Measurements from ENCODE around the gene RIIAD1.

Gene RIIAD1

DNA sequence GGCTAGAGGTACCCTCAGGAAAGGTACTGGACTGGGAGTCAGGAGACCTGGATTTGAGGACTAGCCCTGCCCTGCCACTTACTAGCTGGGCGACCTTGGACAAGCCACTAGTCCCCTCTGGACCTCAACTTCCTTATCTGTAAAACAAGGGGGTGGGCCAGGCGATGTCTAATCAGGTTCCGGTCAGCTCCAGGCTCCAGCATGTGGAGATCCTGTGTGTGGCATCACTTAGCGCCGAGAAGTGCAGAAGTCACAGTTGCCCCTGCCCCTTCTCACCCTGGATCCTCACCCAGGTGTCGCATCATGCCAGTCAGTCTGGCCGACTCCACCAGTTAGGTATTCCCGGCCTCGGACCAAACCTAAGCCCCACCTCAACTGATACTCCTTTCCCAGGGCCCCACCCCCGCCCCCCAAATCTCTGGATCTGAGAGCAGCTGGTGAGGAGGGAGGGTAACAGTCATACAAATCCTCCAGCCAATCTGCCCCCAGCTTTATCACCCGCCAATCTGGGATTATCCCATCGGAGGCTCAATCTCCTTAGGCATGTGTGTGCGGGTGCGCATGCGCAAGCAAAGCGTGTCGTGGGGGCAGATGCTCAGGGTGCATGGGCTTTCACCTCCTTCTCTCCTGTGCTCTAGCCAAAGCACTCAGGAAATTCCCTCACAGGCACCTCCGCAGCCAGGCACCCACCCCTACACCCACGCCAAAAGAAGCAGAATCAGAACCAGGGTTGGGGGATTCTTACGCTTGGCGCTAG, 10.1 kb upstream of the RIIAD1 start:
- DNase-seq = peak; percentile 100

DNA sequence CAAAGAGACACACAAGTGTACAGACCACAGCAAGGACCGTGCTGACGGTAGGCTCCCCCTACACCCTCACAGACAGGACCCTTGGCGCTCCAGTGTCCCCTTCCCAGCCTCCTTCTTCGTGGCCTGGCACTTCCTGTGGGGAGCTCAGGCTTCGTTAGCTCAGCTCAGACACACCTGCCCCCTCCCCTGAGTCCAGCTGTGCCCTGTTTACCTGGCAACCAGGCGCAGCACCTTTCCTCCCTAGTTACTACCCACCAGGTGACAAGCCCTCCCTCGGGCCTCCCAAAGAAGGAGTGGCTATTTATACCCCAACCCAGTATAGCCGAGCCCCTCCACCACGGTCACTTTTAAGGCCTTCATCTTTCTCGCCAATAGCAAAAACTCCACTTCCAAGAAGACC, 9.4 kb upstream of the RIIAD1 start:
- DNase-seq = peak; percentile 73

DNA sequence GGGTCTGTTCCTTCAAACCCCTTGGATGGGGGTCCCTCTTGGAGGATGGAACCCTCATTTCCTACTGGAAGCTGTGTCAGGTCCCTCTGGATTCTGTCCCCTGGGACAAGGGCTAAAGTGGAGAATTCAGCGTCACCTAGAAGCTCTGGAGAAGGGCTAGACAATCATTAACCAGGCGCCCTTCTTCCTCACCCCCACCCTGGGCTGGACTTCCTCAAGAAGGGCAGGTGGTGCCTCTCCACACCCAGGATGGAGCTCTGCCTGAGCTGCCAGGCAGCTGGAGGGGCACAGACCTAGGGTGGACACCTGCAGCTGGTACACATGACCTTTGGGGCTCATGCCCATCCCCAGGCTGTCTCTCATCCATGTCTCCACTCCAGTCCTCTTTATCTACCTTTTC, 8.3 kb upstream of the RIIAD1 start:
- no peak for DNase-seq

DNA sequence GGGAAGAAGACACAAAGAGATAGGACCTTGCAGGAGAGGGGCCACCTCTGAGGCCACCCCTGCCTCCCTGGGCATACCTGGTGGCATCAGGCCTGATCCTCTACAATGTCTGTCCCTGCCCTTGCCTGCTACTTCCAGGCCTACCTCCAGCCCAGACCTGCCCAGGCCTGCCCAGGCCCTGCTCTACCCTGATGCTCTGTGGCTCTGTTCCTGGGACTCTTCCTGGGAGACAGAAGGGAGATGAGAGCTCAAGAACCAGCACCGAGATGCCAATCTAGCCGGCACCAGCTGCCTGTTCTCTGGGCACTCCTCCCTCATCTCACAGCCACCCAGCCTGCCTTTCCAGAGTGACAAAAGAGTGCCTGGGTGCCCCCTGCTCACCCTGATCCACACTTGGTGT, 7.4 kb upstream of the RIIAD1 start:
- DNase-seq = no peak

DNA sequence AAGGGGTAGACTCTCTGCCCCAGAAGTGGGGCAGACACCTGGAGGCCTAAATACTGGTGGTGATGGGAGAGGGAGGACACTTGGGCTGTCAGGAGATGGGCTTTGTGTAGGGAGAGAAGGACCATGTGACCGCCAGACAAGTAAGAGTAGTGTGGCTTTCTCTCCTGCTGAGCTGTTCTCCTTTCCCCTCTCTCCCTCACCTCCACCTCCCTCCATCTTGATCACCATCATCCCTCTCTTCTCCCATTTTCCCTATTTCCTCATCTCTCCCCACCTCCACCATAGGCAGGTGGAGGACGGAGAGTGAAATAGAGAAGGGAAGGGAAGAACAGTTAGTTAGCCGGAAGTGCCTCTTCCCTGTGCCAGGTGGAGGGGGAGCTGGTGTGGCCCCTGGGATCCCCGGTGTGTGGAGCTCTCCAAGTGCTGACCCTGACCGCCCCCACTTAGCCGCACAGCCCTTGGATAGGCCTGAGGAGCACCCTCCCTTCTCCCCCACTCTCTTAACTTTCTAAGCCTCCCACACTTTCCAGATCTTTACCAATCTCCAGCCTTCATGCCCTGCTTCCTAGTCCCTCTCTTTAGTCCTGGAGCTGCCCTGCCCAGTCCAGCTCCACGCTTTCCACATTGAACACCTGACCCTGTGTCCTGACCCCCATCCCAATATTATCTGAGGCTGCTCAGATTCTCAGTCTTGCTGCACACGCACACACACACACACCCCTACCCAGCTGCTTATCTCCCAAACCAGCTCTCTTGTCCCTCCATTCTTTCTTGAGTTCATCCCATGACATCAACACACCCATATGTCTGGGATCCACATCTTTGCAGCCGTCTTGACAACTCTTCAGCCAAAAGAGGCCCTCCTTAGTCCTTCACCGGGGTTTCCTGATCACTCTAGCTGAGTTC, 6.2 kb upstream of the RIIAD1 start:
- peak; percentile 60 for DNase-seq

DNA sequence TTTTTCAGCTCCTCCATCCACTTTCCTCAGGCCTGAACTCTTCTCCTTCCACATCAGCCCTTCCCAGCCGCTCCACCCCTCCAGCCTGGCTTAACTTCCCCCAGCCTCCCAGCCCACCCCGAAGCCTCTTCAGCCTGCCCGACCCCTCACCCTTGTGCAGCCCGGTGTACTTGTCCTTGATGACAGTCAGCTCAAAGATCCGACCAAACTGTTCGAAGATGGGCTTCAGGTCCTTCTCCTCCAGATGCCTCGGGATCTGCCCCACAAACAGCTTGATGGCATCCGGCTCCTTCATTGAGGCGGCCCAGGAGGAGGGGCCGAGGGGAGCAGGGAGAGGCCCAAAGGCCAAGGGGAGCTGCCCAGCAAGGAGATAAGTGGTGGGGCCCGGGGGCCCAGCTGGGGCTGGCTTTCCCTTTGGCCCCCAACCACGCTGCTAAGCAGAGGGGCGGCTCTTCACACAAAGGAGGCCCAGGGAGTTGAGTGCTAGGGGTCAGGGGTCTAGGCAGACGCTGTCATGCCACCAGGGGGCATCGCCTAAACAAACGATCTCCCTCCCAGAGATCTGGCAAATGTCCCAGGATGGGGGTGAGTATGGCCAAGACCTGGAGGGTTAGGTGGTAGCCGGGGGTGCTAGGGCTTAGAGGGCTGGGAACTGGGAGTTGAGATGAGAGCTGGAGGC, 5.5 kb upstream of the RIIAD1 start:
- peak; percentile 93 for DNase-seq

DNA sequence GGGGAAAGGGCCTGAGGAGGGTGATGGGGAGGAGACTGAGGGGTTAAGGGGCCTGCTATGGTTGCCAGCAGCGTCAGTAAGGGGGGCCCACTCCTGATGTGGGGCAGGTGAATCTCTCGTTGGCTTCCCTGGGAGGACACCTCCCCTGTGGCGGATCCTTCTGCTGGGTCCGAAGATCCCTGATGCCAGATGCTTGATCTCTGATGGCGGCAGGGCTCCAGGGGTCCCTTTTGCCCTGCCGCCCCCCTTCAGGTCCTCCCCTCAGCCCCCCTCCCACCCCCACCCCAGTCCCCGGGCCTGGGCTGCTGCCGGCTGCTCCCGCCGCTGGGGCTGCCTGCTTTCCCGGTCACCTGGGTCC, 4.9 kb upstream of the RIIAD1 start:
- DNase-seq = no peak

DNA sequence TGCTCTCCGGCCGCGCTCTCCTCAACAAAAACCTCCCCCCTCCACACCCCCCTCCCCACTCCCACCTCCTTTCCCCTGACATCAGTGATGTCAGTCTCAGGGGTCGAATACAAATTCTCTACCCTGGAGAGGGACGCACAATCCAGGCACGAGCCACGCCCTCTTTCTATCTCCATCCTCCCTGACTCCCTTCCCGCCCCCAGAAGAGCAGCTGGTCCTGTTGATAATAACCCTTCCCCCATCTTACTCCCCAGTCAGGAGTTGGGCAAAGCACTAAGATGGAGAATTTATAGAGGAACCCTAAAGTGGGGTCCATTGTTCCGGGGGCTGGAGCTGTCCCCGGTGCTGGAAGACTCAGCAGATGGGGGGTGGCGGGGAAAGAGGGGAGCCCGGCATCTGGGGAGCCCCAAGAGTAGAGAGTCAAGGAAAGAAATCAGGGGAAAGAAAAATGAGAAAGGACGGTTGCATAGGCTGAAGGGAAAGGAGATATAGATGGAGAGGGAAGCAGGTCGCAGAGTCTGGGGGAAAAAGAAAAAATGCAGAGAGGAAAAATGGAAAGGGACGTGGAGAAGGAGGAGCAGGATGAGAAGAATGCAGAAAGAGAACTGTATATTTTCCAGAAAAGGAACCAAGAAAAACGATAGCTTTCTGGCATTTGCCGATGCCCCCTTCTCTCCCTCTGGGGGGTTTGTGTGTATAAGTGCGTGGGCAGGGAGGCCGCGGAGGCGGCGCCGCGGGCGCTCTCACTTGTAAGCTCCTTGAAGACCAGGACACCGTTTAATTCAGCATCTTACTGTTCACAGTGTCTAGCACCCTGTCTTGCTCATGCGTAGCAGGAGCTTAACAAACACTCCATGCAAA, 4.3 kb upstream of the RIIAD1 start, which contains the start of gene CELF3:
Gene CELF3 (minus strand): TSS at position 33 of the 861 bp plus-strand sequence. CDS start 783 bp downstream, outside the sequence.
- peak; percentile 100 for DNase-seq

DNA sequence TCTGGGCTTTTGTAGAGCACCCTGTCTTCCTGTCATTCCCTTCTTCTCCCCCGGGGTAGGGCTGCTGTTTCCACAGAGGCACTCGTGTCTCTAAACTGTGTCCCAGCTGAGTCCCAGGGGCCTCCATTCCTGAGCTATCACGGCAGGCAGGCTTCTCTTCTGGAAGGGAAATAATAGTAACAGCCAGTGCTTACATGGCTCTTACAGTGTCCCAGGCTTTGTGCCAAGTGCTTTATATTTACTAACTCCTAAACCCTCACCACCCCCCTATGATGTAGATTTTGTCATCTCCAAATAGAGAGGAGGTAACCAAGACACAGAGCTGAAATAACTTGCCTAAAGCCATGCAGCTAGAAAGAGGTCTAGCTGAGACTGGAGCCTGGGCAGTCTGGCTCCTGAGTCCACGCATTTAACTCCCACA, 3.3 kb upstream of the RIIAD1 start:
- peak; percentile 64 for DNase-seq

DNA sequence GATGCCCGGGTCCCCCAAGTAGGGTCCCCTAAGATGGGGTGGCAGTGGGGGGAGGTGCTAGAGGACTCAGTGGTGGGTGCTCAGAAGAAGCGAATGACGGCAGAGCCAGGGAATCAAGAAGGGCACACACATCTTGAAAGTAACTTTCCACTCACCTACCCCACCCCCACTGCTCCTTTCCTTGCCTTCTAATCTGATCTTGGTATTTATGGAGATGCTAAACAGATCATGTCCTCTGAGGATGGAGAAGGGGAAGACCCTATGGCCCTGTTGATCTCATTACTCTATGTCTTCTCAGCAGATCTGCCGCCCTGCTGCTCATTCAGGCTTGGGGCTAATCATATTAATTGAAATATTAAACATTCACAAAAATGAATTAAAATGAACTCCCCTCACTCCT, 2.7 kb upstream of the RIIAD1 start:
- DNase-seq = peak; percentile 97

DNA sequence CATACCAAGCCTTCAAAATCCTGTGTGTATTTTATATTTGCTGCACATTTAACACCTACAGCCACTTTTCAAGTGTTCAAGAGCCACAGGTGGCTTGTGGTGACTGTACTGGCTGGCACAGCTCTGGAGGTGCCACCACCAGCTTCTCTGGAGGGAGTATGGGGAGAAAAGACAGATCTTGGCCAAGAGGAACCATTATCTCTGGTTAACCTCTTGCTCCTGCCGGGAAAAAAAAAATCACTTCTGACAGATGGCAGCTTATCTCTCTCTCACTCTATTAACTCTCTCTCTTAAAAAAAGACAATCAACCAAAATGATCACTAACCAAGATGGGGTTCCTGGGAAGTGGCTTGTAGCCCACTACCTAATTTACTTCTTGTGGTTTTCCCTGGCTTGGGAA, 1.2 kb upstream of the RIIAD1 start:
- DNase-seq = peak; percentile 76

DNA sequence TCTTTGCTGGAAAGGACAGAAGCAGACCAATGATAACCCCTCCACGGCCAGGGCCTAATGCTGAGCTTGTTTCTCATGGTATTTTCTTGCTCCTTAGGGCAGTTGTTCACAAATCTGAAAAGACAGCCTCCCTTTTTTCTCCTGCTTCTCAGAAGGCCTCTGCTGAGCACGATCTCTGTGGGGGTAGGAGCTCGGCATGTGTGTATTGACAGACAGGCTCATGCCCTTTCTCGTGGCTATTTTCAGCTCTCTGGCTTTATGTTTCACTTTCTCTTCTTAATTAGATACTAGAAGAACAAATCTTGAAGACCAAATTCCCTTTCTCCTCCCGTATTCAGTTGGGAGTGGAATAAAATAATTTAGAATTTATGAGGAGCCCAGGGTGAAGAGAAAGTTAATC, 768 bp upstream of the RIIAD1 start:
- peak; percentile 76 for DNase-seq

DNA sequence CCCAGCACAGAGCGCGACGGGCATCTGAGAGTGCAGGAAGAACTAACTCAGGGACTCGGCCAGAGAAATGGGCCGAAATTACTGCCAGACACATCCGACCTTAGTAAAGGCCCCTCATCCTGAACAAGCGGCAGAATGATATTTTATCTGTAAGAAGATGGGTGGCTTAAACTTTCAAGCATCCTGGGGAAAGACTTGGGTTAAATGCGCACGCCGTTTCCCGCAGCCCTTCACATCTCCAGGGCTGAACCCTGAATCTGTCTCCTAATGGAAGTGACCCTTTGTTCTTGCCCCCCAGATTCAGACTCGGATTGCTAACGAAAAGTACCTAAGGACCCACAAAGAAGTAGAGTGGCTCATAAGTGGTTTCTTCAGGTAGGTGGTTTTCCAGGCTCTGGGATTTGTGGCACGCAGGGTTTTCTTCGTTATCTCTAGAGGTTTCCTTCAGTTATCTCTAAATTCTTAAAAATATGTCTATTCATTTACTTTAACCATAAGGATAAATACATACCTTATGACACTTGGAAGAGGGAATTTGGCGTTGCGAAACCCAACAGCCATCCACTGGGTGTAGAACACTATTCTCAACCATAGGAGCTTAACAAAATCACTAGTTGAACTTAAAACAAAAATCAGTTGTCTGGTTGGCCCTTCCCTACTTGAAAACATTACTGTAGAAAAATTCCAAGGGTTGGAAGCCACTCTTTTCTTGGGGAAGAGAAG, 627 bp downstream of the RIIAD1 start:
- no peak for DNase-seq

DNA sequence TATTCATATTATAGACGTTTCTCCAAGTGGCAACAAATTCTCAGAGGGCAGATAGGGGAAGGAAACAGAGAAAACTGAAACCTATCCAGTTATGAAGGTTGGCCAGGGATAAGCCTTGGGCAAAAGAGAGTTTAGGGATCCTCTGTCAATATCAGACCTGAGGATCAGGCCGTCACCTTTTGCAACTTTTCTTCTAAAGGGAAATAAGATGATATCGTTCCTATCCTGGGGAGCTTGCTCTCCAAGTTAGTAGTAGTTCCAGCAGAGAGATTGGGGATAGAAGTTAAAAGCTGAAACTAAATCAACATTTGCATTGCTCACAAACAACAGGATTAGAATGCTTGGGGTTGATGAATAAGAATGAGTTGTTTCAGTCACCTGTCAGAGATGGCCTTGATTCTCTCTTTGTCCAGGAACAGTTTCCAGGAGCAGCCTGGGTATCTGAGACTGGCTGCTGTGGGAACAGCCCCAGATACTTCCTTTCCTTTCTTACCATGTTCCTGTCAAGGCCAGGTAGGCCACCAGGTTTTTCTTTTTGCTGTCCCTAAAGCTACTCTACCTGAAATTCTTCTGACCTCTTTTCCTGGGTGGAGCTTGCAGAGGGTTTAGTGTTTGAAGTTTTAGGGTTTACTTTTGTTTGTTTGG, 2.5 kb downstream of the RIIAD1 start:
- no peak for DNase-seq

DNA sequence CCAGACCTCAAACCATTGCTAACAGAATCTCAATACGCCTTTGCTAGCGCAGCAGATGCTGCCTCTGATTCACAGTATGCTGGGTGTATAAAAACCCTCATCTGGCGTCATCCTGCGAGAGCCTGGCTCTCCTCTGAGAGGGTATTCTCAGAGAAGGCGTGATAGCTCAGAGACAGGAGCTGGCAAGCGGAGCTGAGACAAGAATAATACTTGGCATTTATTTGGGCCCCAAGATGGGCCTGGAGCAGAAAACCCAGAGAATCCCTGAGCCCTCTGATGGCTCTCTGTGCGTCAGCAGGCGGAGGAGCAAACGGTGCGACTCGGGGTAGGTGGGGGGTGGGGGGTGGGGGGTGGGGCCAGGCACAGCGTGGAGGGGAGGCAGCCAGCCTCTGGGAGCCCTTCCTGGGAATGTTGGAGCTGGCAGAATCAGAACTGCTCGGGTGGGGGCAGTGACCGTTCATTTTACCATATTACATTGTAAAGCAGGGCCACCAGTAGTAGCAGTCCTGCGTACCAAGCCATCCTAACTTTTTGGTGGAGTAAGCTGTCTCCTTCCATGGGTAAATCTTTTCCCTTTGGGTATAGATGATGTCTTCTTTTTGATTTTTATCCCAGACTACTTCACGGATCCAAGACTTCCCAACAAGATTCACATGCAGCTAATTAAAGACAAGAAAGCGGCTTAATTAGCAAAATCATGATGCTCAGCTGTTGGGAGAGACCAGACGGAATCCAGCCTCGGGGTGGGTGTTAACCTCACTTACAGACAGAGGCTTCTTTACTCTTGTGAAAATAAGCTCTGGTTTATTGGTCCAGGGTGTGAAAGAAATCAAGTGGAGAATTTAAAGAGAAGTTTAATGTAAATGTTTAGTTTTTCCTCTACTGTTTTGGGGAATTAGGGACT, 7.1 kb downstream of the RIIAD1 start:
- DNase-seq = peak; percentile 75

DNA sequence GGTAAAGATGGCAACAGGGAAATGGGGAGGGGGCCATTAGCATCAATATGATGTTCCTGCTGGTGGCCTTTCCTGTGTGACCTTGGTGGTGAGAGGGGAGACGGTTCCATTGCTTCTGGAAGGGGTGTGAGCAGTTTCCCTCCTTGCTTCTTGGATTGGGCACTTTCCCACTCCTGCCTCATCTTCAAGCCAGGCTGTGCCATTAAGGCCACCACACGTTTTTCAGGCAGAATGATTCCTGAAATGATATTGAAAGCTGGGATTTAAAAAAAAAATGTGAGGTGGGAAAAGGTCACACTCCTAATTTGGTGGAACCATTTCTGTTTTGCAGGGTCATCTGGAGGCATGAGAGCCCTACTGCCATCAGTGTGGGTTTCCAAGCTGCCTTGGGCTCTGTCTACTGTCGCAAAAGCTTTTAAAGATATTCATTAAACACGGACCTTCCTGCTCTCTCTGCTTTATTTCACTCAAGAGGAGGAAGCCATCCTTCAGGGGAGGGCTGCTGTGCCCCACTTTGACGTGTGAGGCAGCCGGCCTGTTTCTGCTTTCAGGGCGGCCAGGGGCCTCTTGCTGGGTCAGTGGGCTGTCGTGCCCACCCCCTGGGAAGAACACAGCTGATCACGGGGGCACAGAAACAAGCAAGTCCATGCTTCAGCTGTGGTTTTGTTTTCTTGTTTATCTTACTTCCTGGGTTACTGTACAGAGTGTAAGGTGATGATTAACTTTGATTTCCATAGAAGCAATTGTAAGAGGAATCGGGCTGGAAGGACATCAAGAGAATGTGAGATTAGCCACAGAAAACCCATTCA, 8.0 kb downstream of the RIIAD1 start:
- no peak for DNase-seq

DNA sequence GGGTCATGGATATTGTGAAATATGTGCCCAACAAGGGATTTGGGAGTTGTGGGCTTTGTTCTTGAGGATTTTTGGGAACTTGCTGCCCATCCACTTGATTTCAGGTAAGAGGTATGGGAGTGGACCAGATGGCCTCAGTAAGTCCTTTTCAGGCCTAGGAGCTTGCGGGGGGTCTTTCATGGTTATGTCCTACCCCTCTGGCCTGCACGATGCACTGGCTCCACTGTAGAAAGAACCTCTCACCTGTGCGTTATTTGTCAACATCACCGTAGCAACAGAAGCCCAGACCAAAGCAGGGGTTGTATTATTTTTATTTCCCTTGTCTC, 8.6 kb downstream of the RIIAD1 start:
- no peak for DNase-seq

DNA sequence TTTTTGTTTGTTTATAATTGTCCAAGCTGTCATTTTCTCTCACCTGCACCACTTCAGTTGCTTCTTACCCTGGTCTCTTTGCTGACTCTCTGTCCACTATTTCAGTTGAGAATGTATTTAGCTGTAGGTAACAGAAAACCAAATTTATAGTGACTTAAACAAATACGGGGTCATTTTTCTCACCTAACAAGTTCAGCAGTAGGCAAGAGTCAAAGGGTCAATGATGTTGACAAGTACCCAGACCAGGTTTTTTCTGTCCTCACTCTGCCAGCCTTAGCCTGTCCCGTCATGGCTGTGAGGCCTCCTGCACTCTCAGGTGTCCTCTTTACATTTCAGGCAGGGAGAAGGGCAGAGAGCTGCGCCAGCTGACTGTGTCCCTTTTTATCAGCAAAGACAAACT, 11.8 kb downstream of the RIIAD1 start:
- no peak for DNase-seq

DNA sequence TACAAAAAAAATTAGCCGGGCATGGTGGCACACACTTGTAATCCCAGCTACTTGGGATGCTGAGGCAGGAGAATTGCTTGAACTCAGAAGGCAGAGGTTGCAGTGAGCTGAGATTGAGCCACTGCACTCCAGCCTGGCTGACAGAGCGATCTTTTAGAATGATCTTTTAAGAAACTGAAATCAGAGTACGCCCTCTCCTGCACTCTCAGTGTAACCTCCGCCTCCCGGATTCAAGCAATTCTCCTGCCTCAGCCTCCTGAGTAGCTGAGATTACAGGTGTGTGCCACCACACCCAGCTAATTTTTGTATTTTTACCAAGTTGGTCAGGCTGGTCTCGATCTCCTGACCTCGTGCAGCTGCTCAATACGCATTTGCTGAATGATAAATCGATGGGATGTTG, 12.7 kb downstream of the RIIAD1 start:
- DNase-seq = peak; percentile 37

DNA sequence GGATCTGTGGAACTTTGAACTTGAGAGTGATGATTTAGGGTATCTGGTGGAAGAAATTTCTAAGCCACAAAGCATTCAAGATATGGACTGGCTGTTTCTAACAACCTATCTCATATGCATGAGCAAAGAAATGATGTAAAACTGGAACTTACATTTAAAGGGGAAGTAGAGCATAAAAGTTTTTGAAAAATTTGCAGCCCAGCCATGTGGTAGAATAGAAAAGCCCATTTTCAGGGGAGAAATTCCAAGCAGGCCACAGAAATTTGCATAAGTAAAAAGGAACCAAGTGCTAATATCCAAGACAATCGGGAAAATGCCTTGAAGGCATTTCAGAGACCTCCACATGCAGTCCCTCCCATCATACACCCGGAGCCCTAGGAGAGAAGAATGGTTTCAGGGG, 15.7 kb downstream of the RIIAD1 start:
- DNase-seq = no peak
